Measurements from ENCODE around the gene DIS3L. TPM values are rescaled to one million over a fixed set of nuclear protein-coding genes. Genes with fewer than 3 reads are reported as not detected.
"Not testable (repeated sequence)": the region's sequence is repeated elsewhere in the genome, so short reads cannot be mapped to it uniquely, and the experiment has no call there.

Gene DIS3L
- total and polyA plus RNA-seq, 2 donors, result 22.6 to 53.1 TPM

DNA sequence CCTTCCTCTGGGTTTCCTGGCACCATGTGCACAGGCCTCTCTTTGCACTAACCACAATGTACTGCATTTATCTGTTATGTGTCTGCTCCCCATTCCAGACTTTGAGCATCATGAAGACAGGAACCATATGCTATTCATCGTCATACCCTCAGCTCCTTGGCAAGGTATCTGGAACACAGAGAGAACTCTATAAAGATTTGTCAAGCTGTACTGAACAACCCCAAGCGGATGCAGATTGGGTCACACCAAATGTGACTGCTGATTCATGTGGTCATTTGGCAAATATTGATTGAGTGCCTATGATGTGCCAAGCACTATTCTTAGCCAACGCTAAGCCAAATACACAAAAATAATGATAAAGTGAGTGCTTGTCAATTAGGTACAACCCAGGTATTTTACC is 32.3 kb upstream of the DIS3L start:
- 61% methylated on average over 3 of the region's 3 CpGs for WGBS
- DNase-seq (ENCODE audit: extremely low spot score), result no peak

DNA sequence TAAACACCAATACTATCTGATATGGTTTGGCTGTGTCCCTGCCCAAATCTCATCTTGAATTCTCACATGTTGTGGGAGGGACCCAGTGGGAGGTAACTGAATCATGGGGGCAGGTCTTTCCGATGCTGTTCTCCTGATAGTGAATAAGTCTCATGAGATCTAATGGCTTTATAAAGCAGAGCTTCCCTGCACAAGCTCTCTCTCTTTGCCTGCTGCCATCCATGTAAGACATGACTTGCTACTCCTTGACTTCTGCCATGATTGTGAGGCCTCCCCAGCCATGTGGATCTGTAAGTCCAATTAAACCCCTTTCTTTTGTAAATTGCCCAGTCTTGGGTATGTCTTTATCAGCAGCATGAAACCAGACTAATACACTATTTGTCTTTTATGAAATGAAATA is 30.5 kb upstream of the DIS3L start:
- H3K36me3 ChIP-seq (ENCODE audit: insufficient read depth); H3K4me3 ChIP-seq (ENCODE audit: low read depth, low read length); DNase-seq (ENCODE audit: extremely low spot score); H3K27ac ChIP-seq (ENCODE audit: low read depth); H3K4me1 ChIP-seq (ENCODE audit: insufficient read depth): not testable (repeated sequence)
- WGBS, result 90% methylated on average over 1 of the region's 1 CpG

More for the DNA sequence above, 32.3 kb upstream of the DIS3L start:
- Histone ChIP-seq H3K4me3 (ENCODE audit: low read depth, low read length) (no peak overlapping the region), H3K27ac (ENCODE audit: low read depth) (no peak overlapping the region), H3K4me1 (ENCODE audit: insufficient read depth) (no peaks in the 10 kb centered on the region), H3K36me3 (ENCODE audit: insufficient read depth) (no peaks in the 10 kb centered on the region)

DNA sequence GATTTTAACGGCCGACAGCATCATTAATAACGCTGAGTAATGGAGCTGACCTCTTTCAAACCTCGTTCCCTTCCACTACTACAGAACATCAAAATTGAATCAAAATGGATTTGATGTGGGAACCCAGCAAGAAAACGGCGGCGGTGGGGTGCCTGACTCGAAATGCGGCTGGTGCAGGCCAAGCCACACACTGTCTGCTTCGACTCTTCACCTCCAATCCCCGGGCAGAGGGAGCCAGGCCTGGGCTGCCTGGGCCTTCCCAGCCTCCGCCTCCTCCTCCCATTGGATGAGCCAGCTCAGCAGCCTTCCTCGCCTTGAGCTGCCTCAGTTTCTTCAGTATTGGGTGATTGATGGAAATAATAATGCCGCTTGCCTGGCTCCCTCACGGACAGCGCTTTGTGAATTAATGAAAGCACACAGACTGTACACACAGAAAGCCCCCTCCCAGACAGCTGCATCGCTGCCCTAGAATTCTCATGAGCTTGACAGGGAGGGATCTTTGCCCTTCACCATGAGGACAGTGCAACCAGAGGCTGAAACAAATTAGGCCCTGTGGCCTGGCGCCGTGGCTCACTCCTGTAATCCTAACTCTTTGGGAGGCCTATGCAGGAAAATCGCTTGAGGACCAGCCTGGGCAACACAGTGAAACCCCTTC is 28.4 kb upstream of the DIS3L start:
- WGBS, result 89% methylated on average over 20 of the region's 20 CpGs

GRCh38 chr15:66269326-66270090 is 23.9 kb upstream of the DIS3L start:
- Histone ChIP-seq H3K4me1 (ENCODE audit: insufficient read depth) (no peaks in the 10 kb centered on the region), H3K36me3 (ENCODE audit: insufficient read depth) (no peaks in the 10 kb centered on the region), H3K4me3 (ENCODE audit: low read depth, low read length) (no peak overlapping the region), H3K27ac (ENCODE audit: low read depth) (no peak overlapping the region)
- no peak for DNase-seq (ENCODE audit: extremely low spot score)
- WGBS, result 23% methylated on average over 13 of the region's 13 CpGs

More for the DNA sequence above, 28.4 kb upstream of the DIS3L start:
- no peak for DNase-seq (ENCODE audit: extremely low spot score)
- H3K4me1 ChIP-seq (ENCODE audit: insufficient read depth), result no peaks in the 10 kb centered on the region
- H3K27ac ChIP-seq (ENCODE audit: low read depth), result no peak overlapping the region
- H3K36me3 ChIP-seq (ENCODE audit: insufficient read depth), result no peaks in the 10 kb centered on the region
- H3K4me3 ChIP-seq (ENCODE audit: low read depth, low read length), result no peak overlapping the region

DNA sequence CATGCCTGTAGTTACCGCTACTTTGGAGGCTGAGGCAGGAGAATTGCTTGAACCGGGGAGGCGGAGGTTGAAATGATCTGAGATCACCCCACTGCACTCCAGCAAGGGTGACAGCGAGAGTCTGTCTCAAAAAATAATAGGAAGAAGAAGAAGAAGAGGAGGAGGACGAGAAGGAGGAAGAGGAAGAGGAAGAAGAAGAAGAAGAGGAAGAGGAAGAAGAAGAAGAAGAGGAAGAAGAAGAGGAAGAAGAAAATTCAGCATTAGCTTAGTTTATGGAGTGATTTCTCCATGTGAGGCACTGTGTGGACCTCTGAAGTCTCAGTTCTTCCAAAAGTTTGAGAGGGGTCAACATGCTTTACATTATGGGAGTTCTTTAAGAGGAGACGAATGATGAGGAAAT is 22.4 kb upstream of the DIS3L start:
- 85% methylated on average over 6 of the region's 6 CpGs for WGBS

DNA sequence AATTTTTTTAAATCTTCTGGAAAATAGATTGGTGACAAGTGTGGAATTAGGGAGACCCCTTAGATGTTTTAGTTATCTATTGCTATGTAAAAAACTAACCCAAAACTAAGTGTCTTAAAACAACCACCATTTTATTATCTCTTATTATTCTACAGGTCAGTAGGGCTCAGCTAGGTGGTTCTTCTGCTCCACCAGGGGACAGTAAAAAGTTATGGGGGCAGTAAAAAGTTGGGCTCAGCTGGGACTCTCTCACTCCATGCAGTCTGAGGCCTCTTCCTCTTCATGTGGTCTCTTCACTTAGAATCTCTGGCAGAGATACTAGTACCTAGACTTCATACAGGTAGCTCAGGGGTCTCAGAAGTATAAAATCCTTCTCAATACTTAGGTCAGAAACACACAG is 18.0 kb upstream of the DIS3L start:
- H3K4me3 ChIP-seq (ENCODE audit: low read depth, low read length), result no peak overlapping the region
- no peaks in the 10 kb centered on the region for H3K36me3 ChIP-seq (ENCODE audit: insufficient read depth)
- no peak for DNase-seq (ENCODE audit: extremely low spot score)
- no peaks in the 10 kb centered on the region for H3K4me1 ChIP-seq (ENCODE audit: insufficient read depth)
- H3K27ac ChIP-seq (ENCODE audit: low read depth), result no peak overlapping the region

More for the DNA sequence above, 22.4 kb upstream of the DIS3L start:
- DNase-seq (ENCODE audit: extremely low spot score), result no peak
- no peak overlapping the region for H3K4me3 ChIP-seq (ENCODE audit: low read depth, low read length)
- no peaks in the 10 kb centered on the region for H3K36me3 ChIP-seq (ENCODE audit: insufficient read depth)
- H3K4me1 ChIP-seq (ENCODE audit: insufficient read depth), result no peaks in the 10 kb centered on the region
- no peak overlapping the region for H3K27ac ChIP-seq (ENCODE audit: low read depth)

- Histone ChIP-seq H3K4me1 (ENCODE audit: insufficient read depth) (no peaks in the 10 kb centered on the region), H3K27ac (ENCODE audit: low read depth) (no peak overlapping the region), H3K36me3 (ENCODE audit: insufficient read depth) (no peaks in the 10 kb centered on the region), H3K4me3 (ENCODE audit: low read depth, low read length) (no peak overlapping the region)
- WGBS, result 86% methylated on average over 3 of the region's 3 CpGs
- no peak for DNase-seq (ENCODE audit: extremely low spot score)
Measured at GRCh38 chr15:66276546-66276945, 16.8 kb upstream of the DIS3L start.

- 83% methylated on average over 6 of the region's 6 CpGs for WGBS
- no peak for DNase-seq (ENCODE audit: extremely low spot score)
- Histone ChIP-seq H3K4me3 (ENCODE audit: low read depth, low read length) (no peak overlapping the region), H3K36me3 (ENCODE audit: insufficient read depth) (no peaks in the 10 kb centered on the region), H3K27ac (ENCODE audit: low read depth) (no peak overlapping the region), H3K4me1 (ENCODE audit: insufficient read depth) (no peaks in the 10 kb centered on the region)
Measured at GRCh38 chr15:66278056-66278455, 15.3 kb upstream of the DIS3L start.

DNA sequence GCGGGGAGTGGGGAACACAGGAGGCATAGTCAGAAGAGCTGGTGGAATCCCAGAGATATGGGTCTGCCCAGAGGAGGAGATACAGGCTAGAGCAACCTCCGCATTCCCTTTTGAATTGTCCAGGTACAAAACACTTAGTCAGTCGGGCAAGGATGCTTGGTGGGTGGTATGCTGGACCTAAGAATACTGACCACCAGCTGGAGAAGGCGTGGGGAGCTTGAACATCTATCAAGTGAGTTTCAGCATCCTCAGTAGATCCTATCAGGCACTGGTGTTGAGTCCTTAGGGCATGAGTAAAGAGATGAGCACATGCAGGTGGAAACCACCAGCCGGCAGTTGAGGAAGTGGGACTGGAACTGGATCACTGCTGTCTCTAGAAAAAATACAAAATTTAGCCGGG is 14.7 kb upstream of the DIS3L start:
- no peaks in the 10 kb centered on the region for H3K4me1 ChIP-seq (ENCODE audit: insufficient read depth)
- DNase-seq (ENCODE audit: extremely low spot score), result no peak
- H3K36me3 ChIP-seq (ENCODE audit: insufficient read depth), result no peaks in the 10 kb centered on the region
- H3K27ac ChIP-seq (ENCODE audit: low read depth), result no peak overlapping the region
- H3K4me3 ChIP-seq (ENCODE audit: low read depth, low read length), result no peak overlapping the region
- 94% methylated on average over 6 of the region's 6 CpGs for WGBS

DNA sequence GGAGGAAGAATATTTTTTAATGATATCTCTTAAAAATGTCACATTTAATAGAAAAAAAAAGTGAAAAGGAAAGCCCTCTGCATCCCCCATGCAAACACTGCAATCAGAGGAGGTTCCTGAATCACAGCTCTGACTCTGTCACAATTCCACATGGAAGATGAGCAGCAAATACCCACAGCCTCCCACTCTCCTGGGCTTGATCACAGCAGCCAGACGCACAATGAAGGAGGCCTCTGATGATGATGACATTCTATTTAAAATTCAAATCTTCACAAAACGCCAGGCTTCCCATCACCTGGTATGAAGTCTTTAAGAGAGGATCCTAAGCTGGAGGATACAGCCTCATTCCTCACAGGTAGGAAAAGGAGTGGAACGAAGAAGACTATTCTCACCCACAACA is 9.1 kb upstream of the DIS3L start:
- WGBS, result 78% methylated on average over 3 of the region's 3 CpGs
- Histone ChIP-seq H3K4me1 (ENCODE audit: insufficient read depth) (no peaks in the 10 kb centered on the region), H3K4me3 (ENCODE audit: low read depth, low read length) (no peak overlapping the region), H3K27ac (ENCODE audit: low read depth) (no peak overlapping the region), H3K36me3 (ENCODE audit: insufficient read depth) (no peaks in the 10 kb centered on the region)
- no peak for DNase-seq (ENCODE audit: extremely low spot score)

DNA sequence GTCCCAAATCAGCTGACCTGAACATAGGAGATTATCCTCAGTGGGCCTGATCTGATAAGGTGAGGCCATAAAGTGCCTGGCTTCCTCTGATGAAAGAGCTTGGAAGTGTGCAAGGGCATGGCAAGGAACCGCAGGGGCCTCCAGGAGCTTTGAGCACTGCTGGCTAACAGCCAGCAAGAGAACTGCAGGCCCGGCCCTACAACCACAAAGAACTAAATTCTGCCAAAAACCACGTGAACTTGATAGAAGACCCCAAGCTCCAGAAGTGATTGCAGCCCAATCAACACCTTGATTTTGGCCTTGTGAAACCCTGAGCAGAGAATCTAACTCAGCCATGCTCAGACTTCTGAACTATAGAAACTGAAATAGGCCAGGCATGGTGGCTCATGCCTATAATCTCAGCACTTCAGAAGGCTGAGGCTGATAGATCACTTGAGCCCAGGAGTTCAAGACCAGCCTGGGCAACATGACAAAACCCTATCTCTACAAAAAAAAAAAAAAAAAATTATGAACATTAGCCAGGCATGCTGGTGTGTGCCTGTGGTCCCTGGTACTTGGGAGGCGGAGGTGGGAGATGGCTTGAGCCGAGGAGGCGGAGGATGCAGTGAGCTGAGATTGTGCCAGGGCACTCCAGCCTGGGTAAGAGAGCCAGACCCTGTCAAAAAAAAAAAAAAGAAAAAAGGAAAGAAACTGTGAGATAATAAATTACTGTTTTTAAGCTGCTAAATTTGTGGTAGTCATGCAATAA is 7.7 kb upstream of the DIS3L start:
- WGBS, result 77% methylated on average over 6 of the region's 6 CpGs
- Histone ChIP-seq H3K27ac (ENCODE audit: low read depth) (no peak overlapping the region), H3K4me1 (ENCODE audit: insufficient read depth) (no peaks in the 10 kb centered on the region), H3K36me3 (ENCODE audit: insufficient read depth) (no peaks in the 10 kb centered on the region), H3K4me3 (ENCODE audit: low read depth, low read length) (no peak overlapping the region)
- no peak for DNase-seq (ENCODE audit: extremely low spot score)

DNA sequence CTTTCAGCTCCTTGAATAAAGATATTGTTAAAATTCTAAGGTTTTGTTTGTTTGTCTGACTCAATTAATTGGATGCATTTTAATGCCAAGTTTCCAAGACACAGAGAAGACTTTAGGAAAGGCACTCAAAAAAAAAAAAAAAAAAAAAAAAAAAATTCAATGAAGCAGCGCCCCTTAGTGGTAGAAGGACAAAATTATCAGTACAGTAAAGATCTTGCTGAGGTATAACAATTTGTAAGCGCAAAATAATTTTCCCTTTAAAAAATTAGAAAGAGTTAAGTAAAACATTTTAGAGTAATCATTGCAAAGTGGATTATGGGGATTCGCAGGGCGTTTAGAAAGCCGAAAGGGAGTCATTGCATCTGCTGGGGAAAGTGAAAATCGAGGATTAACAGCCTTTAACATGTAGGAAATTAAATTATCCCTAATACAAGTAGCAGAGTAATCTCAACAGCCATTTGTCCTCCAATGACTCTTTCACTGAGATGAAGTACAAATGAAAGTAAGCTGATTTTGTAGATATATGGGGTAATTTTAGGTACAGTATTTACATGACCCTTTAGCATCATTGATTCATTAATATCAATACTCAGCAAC is 5.8 kb upstream of the DIS3L start:
- WGBS, result 16% methylated on average over 6 of the region's 6 CpGs
- DNase-seq (ENCODE audit: extremely low spot score), result no peak
- no peak overlapping the region for H3K4me3 ChIP-seq (ENCODE audit: low read depth, low read length)
- H3K27ac ChIP-seq (ENCODE audit: low read depth), result no peak overlapping the region
- H3K36me3 ChIP-seq (ENCODE audit: insufficient read depth), result no peaks in the 10 kb centered on the region
- H3K4me1 ChIP-seq (ENCODE audit: insufficient read depth), result no peaks in the 10 kb centered on the region

- Histone ChIP-seq H3K36me3 (ENCODE audit: insufficient read depth) (no peaks in the 10 kb centered on the region), H3K4me3 (ENCODE audit: low read depth, low read length) (no peak overlapping the region), H3K27ac (ENCODE audit: low read depth) (no peak overlapping the region), H3K4me1 (ENCODE audit: insufficient read depth) (no peaks in the 10 kb centered on the region)
- no peak for DNase-seq (ENCODE audit: extremely low spot score)
Measured at GRCh38 chr15:66288093-66288492, 5.3 kb upstream of the DIS3L start.

Measured in urinary bladder (tissue), 4 donors.